GM18873 (cell line): ENCODE results near the gene TMEM121.
"Not testable (repeated sequence)": the region's sequence is repeated elsewhere in the genome, so short reads cannot be mapped to it uniquely, and the experiment has no call there.

Experiments
- ATAC-seq: cut with Tn5 transposase; IDR thresholded peaks from one replicate; pipeline ENCODE4 v1.9.1; 2021; ENCODE audit warnings: mild to moderate bottlenecking, moderate library complexity, moderate number of reproducible peaks; ENCODE audit not compliant: unreplicated experiment, low FRiP score

TMEM121 gene

DNA sequence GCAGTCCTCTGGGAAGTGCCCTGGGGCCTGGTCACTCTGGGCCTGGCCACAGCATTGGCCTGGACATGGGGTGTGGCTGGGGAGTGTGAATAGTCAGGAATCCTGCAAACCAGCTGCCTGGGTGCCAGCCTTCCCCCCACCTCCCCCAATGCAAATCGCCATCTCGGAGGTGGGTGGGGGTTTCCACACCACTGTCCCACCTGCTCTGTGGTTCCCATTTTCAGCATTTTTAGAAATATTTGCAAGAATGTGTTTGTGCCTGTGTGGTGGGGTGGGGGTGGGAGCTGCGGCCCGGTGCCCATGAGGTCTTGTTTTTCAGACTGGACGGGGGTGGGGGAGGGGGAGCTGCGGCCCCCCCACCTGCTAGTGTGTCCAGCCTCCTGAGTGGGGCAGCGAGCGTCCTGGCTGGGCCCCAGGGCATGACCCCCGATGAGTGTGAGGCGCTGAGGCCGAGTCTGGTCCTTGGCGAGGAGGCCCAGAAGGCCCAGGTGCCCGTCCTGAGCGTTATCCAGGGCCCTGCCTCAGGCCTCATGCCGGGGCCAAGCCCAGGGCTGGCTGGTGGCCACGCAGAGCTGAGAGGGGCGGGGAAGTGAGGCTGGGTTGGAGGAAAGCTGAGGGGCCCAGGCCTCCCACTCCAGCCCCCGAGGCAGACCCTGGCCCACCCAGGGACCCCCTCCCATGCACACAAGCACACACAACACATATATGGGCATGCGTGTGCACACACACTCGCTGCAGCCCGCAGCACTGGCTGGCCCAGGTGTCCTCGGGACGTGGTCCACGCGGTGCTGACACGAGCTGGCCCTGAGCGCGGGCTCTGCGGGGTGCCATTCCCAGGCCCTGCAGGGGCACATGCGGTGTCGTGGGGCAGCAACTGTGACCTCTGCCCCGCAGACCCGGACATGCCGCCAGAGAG, 40.1 kb downstream of the TMEM121 start:
- not testable (repeated sequence) for ATAC-seq

DNA sequence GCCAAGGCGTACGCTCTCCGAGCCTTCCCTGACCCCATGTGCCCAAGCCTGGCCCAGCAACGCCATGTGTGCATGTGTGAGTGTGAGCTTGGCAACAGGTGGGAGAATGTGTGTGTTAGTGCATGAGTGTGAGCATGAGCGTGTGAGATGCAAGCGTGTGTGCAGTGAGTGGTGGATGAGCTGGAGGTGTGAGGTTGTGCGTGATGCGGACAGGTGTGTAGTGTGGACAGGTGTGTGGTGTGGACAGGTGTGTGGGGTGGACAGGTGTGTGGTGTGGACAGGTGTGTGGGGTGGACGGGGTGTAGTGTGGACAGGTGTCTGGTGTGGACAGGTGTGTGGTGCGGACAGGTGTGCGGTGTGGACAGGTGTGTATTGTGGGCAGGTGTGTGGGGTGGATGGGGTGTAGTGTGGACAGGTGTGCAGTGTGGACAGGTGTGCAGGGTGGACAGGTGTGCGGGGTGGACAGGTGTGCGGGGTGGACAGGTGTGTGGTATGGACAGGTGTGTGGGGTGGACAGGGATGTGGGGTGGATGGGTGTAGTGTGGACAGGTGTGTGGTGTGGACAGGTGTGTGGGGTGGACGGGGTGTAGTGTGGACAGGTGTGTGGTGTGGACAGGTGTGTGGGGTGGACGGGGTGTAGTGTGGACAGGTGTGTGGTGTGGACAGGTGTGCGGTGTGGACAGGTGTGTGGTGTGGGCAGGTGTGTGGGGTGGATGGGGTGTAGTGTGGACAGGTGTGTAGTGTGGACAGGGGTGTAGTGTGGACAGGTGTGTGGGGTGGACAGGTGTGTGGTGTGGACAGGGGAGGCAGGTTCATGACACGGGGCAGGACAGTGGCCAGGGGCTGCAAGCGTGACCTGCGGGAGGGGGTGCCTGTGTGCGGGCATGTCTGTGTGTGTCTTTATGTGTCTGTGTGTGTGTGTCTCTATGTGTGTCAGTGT, 41.1 kb downstream of the TMEM121 start:
- not testable (repeated sequence) for ATAC-seq

DNA sequence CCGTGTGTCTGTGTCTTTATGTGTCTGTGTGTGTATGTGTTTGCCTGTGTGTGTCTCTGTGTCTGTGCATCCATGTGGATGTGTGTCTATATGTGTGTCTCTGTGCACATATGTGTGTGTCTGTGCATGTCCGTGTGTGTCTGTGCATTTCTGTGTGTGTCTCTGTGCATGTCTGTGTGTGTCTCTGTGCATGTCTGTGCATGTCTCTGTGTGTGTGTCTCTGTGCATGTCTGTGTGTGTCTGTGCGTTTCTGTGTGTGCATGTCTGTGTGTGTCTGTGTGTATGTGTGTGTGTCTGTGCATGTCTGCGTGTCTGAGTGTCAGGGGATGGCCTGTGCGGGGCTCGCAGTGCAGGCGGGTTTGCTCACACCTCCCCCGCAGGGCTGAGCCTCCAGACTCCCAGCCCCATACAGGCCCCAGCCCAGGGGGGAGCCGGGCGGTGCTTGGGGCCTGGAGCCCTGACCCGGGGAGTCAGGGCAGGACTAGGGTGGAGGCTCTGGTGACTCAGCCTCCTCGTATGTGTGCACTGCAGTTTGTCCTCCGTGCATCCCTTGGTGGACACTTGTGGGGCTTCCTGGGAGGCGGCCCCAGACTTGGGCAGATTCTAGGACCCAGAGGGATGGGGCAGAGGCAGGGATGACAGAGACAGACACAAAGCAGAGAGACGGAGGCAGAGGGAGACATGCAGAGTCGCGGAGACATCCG, 41.9 kb downstream of the TMEM121 start:
- ATAC-seq, result not testable (repeated sequence)

DNA sequence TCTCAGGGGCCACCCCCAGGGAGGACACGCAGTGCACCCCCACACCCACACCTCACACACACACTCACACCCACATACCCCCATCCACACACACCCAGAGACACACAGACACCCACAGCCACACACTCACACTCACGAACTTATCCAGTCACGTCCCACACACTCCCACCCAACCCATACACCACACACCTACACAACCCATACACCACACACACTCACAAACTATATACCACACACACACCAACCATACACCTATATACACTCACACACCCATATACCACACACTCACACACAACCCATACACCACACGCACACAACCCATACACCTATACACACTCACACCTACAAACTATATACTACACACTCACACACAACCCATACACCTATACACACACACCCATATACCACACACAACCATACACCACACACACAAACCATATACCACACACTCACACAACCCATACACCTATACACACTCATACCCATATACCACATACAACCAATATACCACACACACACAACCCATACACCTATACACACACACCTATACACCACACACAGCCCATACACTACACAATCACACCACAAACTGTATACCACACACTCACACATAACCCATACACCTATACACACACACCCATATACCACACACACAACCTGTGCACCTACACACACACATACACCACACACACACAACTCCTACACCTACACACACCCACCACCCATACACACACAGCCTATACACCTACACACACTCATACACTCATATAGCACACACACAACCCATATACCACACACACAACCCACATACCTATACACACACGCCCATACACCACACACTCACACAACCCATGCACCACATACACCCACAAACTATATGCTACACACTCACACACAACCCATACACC, 42.7 kb downstream of the TMEM121 start:
- ATAC-seq, result no peak

DNA sequence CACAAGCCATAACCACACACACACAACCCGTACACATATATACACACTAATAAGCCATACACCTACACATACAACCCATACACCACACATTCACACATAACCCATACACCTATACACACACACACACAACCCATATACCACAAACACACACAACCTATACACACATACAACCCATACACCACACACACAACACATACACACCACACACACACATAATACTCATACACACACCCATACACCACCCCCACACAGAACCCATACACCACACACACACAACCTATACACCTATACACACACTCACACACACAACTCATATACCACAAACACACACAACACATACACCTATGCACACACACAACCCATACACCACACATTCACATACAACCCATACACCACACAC, 44.1 kb downstream of the TMEM121 start:
- ATAC-seq, result no peak

DNA sequence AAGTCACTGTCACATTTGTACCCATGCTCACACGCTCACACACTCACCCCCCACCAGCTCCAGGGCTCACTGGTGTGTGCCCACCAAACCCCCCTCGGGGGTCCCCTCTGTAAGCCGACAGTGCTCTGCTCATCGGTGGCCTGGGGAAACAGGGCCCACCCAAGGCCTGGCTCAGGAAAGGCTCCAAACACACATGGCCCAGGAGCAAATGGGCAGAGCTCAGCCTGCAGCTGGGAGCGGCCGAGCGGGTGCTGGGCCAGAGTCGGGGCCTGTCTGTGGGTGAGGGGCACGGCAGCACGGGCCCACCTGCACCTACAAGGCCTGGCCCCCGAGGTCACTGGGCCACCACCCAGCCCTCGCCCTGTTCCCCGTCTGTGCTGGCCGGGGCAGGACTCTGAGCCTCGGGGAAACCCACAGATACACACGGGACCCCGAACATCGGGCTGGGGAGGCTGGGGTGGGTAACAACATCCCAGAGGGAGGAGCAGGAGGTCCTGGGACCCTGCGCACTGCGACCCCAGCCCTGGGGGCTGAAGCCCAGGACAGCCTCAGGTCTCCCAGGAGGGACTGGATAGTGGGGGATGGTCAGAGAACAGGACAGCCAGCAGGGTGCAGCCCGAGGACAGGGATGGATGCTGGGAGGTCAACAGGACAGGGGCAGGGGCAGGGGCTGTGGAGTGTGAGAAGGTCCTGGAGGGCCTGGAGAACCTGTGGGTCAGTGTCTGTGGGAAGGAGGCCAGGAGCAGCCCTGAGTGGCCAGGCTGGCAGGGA, 45.0 kb downstream of the TMEM121 start:
- ATAC-seq, result not testable (repeated sequence)

DNA sequence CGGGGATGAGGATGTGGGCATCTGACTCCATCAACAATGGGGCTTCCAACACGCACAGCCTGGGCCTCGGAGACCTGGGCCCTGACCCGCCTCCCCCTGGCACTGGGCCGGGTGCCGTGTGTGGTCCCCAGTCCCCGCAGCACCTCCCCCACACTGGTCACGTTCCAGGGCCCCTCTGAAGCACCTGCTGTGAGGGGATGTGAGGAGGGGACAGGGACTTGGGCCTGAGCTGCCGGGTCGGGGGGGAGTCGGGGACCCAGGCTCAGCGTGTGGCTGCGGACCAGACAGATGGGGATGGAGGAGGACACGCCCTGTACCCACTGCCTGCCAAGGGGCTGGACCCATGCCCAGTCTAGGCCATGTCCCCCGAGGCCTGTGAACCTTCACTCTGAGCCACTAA, 45.7 kb downstream of the TMEM121 start:
- not testable (repeated sequence) for ATAC-seq

DNA sequence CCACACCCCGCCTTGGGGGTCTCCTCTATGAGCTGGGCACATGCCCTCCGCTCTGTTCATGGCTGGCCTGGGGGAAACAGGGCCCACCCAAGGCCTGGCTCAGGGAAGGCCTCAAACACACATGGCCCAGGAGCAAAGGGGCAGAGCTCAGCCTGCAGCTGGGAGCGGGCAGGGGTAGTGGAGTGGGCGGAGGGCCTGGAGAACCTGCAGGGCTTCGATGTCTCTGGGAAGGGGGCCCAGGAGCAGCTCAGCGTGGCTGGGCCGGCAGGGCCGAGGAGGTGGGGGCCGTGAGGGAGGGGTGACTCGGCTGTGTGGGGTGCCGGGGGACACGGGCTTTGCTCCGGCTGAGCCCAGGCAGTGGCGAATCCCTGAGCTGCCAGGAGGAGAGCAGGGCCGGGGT, 47.5 kb downstream of the TMEM121 start:
- not testable (repeated sequence) for ATAC-seq

DNA sequence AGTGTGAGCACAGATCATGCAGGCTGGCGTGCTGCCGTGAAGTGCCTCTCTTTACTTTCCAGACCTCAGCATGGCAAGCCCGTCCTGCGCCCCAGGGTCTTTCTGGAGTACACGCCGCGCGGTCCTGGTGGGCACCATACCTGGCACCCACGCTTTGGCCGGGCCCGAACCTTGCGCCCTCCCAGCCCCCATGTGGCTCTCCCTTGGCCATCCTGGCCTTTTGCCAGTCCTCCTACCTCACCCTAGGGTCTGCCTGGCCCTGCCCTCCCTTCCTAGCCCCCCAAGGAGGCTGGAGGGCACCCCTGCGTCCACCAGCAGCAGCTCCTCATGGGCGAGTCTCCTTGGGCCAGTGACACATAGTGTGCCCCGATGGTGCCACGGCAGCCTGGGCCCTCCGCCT, 48.0 kb downstream of the TMEM121 start:
- ATAC-seq, result not testable (repeated sequence)

DNA sequence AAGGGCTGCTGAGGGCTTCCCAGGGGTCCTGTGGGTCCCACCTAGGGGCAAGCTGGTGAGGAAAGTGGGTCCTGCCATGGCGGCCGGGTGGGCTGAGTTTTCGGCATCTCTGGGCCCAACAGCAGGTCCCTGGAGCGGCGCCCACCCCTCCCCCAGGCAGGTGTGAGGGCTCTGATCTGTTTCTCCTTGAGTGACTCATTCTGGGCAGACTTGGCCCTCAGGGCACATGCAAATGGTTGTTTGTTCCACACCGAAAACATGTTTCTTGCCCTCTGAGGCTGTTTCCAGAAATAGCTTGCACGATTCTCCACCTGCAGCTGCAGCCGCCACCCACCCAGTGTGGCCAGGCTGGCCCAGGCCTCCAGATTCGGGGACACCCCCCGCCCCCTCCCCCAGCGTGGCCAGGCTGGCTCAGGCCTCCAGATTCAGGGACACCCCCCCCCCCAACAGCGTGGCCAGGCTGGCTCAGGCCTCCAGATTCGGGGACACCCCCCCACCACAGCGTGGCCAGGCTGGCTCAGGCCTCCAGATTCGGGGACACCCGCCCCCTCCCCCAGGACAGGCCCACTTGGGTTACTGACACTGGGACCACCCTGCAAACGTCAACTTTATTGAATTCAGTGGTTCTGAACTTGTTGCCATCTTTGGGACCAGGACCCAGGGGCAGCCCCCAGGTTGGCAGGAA, 48.8 kb downstream of the TMEM121 start:
- ATAC-seq, result peak; percentile 44

DNA sequence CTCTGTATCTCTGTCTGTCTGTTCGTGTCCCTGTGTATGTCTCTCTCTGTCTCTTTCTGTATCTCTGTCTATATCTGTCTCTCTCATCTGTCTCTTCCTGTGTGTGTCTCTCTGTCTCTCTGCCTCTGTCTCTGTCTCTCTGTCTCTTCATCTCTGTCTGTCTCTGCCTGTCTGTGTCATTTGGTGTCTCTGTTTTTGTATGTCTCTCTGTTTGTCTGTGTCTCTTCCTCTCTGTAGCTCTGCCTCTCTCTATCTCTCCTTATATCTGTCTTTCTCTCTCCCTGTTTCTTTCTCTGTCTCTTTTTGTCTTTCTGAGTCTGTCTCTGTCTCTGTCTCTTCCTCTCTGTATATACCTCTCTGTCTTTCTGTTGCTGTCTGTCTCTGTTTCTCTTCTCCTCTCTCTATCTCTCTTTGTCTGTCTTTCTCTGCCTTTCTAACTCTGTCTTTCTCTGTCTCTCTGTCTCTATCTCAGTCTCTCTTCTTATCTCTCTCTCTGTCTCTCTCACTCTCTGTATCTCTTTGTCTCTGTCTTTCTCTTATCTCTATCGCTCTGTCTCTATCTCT, 50.2 kb downstream of the TMEM121 start:
- no peak for ATAC-seq

DNA sequence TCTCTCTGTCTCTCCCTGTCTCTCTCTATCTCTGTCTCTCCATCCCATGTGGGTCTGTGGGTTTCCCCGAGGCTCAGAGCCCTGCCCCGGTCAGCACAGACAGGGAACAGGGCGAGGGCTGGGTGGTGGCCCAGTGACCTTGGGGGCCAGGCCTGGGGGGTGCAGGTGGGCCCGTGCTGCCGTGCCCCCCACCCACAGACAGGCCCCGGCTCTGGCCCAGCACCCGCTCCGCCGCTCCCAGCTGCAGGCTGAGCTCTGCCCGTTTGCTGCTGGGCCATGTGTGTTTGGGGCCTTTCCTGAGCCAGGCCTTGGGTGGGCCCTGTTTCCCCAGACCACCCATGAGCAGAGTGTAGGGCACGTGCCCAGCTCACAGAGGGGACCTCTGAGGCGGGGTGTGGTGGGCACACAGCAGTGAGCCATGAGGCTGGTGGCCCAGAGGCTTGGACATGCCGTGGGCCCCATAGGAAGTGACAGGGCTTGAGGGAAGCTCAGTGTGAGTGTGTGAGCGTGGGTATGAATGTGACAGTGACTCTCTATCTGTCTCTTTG, 51.0 kb downstream of the TMEM121 start:
- no peak for ATAC-seq

DNA sequence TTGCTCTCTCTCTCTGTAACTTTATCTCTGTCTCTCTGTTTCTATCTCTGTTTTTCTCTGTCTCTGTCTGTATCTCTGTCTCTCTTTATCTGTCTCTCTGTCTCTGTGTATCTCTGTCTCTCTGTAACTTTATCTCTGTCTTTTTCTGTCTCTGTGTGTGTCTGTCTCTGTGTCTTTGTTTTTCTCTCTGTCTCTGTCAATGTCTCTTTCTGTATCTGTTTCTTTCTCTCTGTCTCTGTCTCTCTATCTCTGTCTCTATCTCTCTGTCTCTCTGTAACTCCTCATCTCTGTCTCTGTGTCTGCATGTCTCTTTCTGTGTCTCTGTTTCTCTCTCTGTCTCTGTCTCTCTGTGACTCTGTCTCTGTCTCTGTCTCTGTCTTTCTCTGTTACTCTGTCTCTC, 51.7 kb downstream of the TMEM121 start:
- no peak for ATAC-seq

DNA sequence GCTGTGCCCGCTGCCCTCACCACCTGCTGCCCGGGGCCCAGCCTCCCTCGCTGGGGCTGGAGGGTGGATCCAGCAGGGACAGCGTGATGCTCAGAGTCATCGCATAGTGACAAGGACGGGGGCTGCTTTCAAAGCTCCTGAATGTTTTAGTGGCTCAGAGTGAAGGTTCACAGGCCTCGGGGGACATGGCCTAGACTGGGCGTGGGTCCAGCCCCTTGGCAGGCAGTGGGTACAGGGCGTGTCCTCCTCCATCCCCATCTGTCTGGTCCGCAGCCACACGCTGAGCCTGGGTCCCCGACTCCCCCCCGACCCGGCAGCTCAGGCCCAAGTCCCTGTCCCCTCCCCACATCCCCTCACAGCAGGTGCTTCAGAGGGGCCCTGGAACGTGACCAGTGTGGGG, 52.8 kb downstream of the TMEM121 start:
- ATAC-seq, result not testable (repeated sequence)
